ENCODE results near the gene DCC.

- TF ChIP-seq CTCF (conservative IDR thresholded peaks at IDR 0.05; ENCODE audit: low read depth, low read length), result no peak
- TF ChIP-seq EZH2 (IDR thresholded peaks at IDR 0.05; ENCODE audit: low read length, unreplicated experiment), result no peak
- TF ChIP-seq EZH2phosphoT487 (IDR thresholded peaks at IDR 0.05; ENCODE audit: borderline replicate concordance, low read length), result no peak
Measured at GRCh38 chr18:52337276-52337675, 2.7 kb upstream of the DCC start.

Measured in PC-3 (cell line).